A673 (cell line): ENCODE measurements around the gene DEFB112. TPM values are rescaled to one million over a fixed set of nuclear protein-coding genes. Genes with fewer than 3 reads are reported as not detected.
A peak's percentile ranks its signal among the peaks of the same experiment; 100 is the strongest.

ENCODE experiments used
- BruUV-seq: library from RNA; stranded (reverse); fragments of 400-500 nt; replicated peaks from 2 replicates; lab custom pipeline; 2021; lab: Mats Ljungman, UMichigan
- CTCF ChIA-PET: fragments of 300-600 bp; sonication (Branson Sonifier 250); formaldehyde crosslinking; loops from one replicate; lab custom pipeline; 2022; ENCODE audit warnings: antibody characterized with exemption; lab: Charles Lee
- POLR2A ChIA-PET: fragments of 300-600 bp; sonication (Branson Sonifier 250); formaldehyde crosslinking; loops from one replicate; lab custom pipeline; 2022; ENCODE audit warnings: antibody characterized with exemption; ENCODE audit not compliant: low non-redundant PET; lab: Charles Lee
- DNase-seq: peaks from one replicate; pipeline ENCODE4 v3.0.0-alpha.2; 2015; ENCODE audit warnings: low spot score
- H3K27ac ChIP-seq: fragments of 200-600 bp; sonication (generic); 2 replicates; pipeline ENCODE4 v1.5.1; 2016; ENCODE audit warnings: mixed run types, low read depth, mild to moderate bottlenecking, mixed read lengths, antibody characterized with exemption, low read length; ENCODE audit not compliant: poor library complexity, severe bottlenecking
- H3K27me3 ChIP-seq: fragments of 200-600 bp; sonication (generic); replicated peaks from 2 replicates; pipeline ENCODE4 v1.6.1; 2017; ENCODE audit warnings: mixed run types, low read depth, mild to moderate bottlenecking, mixed read lengths, antibody characterized with exemption, low read length; ENCODE audit not compliant: insufficient read depth, poor library complexity
- H3K36me3 ChIP-seq: fragments of 200-600 bp; sonication (generic); 2 replicates; pipeline ENCODE4 v1.6.1; 2016; ENCODE audit warnings: mixed run types, mild to moderate bottlenecking, mixed read lengths, antibody characterized with exemption, low read length; ENCODE audit not compliant: insufficient read depth, poor library complexity, severe bottlenecking
- H3K4me1 ChIP-seq: fragments of 200-600 bp; sonication (generic); 2 replicates; pipeline ENCODE4 v1.6.1; 2017; ENCODE audit warnings: mixed run types, mild to moderate bottlenecking, mixed read lengths, antibody characterized with exemption, low read length; ENCODE audit not compliant: insufficient read depth, poor library complexity, severe bottlenecking
- H3K4me3 ChIP-seq: fragments of 200-600 bp; sonication (generic); 2 replicates; pipeline ENCODE4 v1.5.1; 2016; ENCODE audit warnings: low read depth, mixed run types, mild to moderate bottlenecking, mixed read lengths, low read length; ENCODE audit not compliant: poor library complexity, severe bottlenecking
- H3K9me3 ChIP-seq: fragments of 200-600 bp; sonication (generic); 2 replicates; pipeline ENCODE4 v1.6.1; 2016; ENCODE audit warnings: mixed run types, low read depth, mild to moderate bottlenecking, mixed read lengths, antibody characterized with exemption, low read length; ENCODE audit not compliant: poor library complexity, severe bottlenecking
- EZH2 ChIP-seq: fragments of 200-600 bp; sonication (generic); IDR thresholded peaks from 2 replicates; pipeline ENCODE4 v1.6.1; 2017; ENCODE audit warnings: borderline replicate concordance, low read depth, mild to moderate bottlenecking, mixed read lengths, antibody characterized with exemption, low read length; ENCODE audit not compliant: poor library complexity, severe bottlenecking
- intact Hi-C: fragments of 100-400 bp; cut with micrococcal nuclease; formaldehyde crosslinking; loops from one replicate; pipeline ENCODE4 v1.10.0; 2022; ENCODE audit not compliant: unreplicated experiment
- total RNA-seq: library from RNA; stranded (reverse); gene quantifications from 2 replicates; pipeline ENCODE4 v1.2.3, GENCODE V29; 2021
- TF ChIP-seq, protein P1 (sequence below): fragments of 300-800, 200-600 bp; sonication (generic); conservative IDR thresholded peaks from 2 replicates; pipeline ENCODE4 v1.5.1; 2017; ENCODE audit warnings: low read depth, mild to moderate bottlenecking, antibody characterized with exemption, low read length, moderate library complexity, mixed read lengths

The DEFB112 gene
- total RNA-seq, 1 experiment from 2014 or later = not detected

DNA sequence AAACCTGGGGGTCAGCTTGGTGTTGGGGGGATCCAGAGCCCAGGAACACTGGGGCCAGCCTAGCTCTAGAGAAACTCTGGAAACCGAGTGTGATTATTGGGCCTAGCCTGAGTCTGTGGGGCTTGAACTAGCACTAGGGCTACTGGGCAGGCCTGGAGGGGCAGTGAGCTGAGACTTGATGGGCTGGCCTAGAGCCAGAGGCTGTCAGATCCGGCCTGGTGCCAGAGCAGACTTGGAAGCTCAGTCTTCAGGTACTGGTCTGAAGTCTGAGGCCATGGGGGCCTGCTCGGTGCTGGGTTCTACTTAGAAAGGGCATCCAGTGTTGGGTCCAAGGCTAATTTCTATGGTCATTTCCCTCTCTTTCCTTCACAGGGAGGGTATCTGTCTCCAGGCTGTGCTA, 2.7 kb downstream of the DEFB112 start:
- H3K27me3 ChIP-seq = peaks cover 15% of the 10 kb centered on the region
- BruUV-seq = no TSS peak
- CTCF ChIA-PET = no interaction called here
- H3K27ac ChIP-seq = no peak overlapping the region
- no peaks in the 10 kb centered on the region for H3K36me3 ChIP-seq
- no peaks in the 10 kb centered on the region for H3K4me1 ChIP-seq
- H3K4me3 ChIP-seq = no peak overlapping the region
- no peak for DNase-seq
- H3K9me3 ChIP-seq = no peaks in the 10 kb centered on the region
- POLR2A ChIA-PET = no interaction called here
- no peak for TF ChIP-seq EZH2
- TF ChIP-seq, protein P1, sequence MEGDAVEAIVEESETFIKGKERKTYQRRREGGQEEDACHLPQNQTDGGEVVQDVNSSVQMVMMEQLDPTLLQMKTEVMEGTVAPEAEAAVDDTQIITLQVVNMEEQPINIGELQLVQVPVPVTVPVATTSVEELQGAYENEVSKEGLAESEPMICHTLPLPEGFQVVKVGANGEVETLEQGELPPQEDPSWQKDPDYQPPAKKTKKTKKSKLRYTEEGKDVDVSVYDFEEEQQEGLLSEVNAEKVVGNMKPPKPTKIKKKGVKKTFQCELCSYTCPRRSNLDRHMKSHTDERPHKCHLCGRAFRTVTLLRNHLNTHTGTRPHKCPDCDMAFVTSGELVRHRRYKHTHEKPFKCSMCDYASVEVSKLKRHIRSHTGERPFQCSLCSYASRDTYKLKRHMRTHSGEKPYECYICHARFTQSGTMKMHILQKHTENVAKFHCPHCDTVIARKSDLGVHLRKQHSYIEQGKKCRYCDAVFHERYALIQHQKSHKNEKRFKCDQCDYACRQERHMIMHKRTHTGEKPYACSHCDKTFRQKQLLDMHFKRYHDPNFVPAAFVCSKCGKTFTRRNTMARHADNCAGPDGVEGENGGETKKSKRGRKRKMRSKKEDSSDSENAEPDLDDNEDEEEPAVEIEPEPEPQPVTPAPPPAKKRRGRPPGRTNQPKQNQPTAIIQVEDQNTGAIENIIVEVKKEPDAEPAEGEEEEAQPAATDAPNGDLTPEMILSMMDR = no peak
- intact Hi-C loops = no loop called here

DNA sequence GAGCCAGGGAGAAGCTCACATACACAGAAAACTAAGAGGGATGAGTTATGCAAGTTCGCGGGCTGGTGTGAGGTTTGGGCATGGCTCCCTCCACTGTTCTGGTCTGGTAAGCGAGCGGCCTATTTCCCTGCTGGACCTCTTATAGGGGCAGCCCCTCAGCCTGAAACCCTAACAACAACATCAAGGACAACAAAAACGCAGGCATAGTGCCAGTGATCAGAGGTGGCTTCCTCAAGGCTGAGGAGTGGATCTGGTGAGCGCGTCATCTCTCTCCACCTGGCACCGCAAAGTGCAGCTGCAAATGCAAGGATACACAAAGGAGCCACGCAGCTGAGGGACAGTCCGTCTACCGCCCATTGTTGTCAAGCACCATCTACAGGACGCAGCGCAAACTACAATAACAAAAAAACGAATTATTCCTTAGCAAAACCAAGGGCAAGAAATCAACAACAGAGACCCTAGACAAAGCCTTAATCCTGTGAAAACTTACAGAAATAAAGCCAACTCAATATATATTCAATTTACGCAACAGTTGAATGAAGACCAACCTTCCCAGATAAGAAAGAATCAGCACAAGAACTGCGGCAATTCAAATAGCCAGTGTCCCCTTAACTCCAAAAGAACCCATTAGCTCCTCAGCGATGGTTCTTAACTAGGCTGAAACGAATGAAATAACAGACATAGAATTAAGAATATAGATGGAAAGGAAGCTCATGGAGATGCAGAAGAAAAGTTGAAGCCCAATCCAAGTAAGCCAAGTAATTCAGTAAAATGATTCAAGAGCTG, 18.8 kb downstream of the DEFB112 start:
- Histone ChIP-seq H3K36me3 (no peaks in the 10 kb centered on the region), H3K4me1 (no peaks in the 10 kb centered on the region), H3K27me3 (peaks cover 3% of the 10 kb centered on the region), H3K4me3 (no peak overlapping the region), H3K27ac (no peak overlapping the region), H3K9me3 (no peaks in the 10 kb centered on the region)
- TF ChIP-seq, protein P1 = peak; percentile 67
- no peak for TF ChIP-seq EZH2
- POLR2A ChIA-PET = no interaction called here
- intact Hi-C loops = loop anchor here (10.0 kb wide), 1 partner anchor 406 kb away; no protein-coding TSS in a partner anchor
- peak; percentile 42 for DNase-seq
- BruUV-seq = no TSS peak
- CTCF ChIA-PET = no interaction called here

DNA sequence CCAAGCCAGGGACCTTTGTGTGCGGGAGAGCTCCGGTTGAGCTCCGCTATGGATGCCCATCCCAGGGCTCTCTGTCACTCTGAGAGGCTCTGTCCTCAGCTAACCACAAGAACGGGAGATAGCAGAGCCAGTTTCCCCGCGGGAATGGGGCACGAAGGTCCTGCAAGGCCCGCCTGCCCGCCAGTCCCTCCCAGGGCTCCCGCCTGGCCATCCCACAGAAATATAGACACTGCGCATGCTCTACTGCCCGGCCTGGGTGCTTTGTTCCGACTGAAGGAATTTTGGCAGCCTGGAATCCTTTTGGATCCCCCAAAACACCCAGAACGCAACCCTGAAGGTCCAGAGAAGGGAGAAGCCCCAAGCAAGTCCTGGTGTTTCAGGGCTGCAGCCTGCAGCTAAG, 19.4 kb downstream of the DEFB112 start:
- Histone ChIP-seq H3K27me3 (peaks cover 3% of the 10 kb centered on the region), H3K27ac (no peak overlapping the region), H3K9me3 (no peaks in the 10 kb centered on the region), H3K4me1 (no peaks in the 10 kb centered on the region), H3K4me3 (no peak overlapping the region), H3K36me3 (no peaks in the 10 kb centered on the region)
- DNase-seq = no peak
- CTCF ChIA-PET = no interaction called here
- POLR2A ChIA-PET = no interaction called here
- TF ChIP-seq, protein P1 = no peak
- TF ChIP-seq EZH2 = no peak
- intact Hi-C loops = loop anchor here (10.0 kb wide), 1 partner anchor 406 kb away; no protein-coding TSS in a partner anchor
- BruUV-seq = no TSS peak
